HEK293 (cell line): Measurements from ENCODE around the gene CASK.

Experiments
- REPIN1 ChIP-seq: fragments of 450-650 bp; formaldehyde crosslinking; IDR thresholded peaks from 2 replicates; pipeline ENCODE4 v1.5.1; 2017; ENCODE audit warnings: missing biosample characterization, missing genetic modification characterization, low read depth
- TCF7L2 ChIP-seq: IDR thresholded peaks from 2 replicates; pipeline ENCODE4 v1.6.1; 2011; ENCODE audit warnings: low read depth, mild to moderate bottlenecking, inconsistent platforms, low read length, moderate library complexity, borderline replicate concordance
- YY1 ChIP-seq: fragments of 450-650 bp; formaldehyde crosslinking; IDR thresholded peaks from 2 replicates; pipeline ENCODE4 v1.5.1; 2018; ENCODE audit warnings: missing biosample characterization, missing genetic modification characterization
- ZFP3 ChIP-seq: fragments of 450-650 bp; formaldehyde crosslinking; IDR thresholded peaks from 2 replicates; pipeline ENCODE4 v1.5.1; 2016; ENCODE audit warnings: low read depth, missing biosample characterization, missing genetic modification characterization
- ZNF16 ChIP-seq: fragments of 450-650 bp; formaldehyde crosslinking; IDR thresholded peaks from 2 replicates; pipeline ENCODE4 v1.5.1; 2016; ENCODE audit warnings: low read depth, missing biosample characterization, missing genetic modification characterization
- ZNF335 ChIP-seq: fragments of 450-650 bp; formaldehyde crosslinking; conservative IDR thresholded peaks from 2 replicates; pipeline ENCODE4 v1.5.1; 2016; ENCODE audit warnings: missing biosample characterization, missing genetic modification characterization
- ZNF501 ChIP-seq: fragments of 450-650 bp; formaldehyde crosslinking; IDR thresholded peaks from 2 replicates; pipeline ENCODE4 v1.5.1; 2016; ENCODE audit warnings: missing biosample characterization, missing genetic modification characterization
- ZNF529 ChIP-seq: fragments of 450-650 bp; formaldehyde crosslinking; IDR thresholded peaks from 2 replicates; pipeline ENCODE4 v1.5.1; 2017; ENCODE audit warnings: missing genetic modification characterization, missing biosample characterization; ENCODE audit not compliant: insufficient replicate concordance
- ZNF792 ChIP-seq: fragments of 450-650 bp; formaldehyde crosslinking; IDR thresholded peaks from 2 replicates; pipeline ENCODE4 v1.5.1; 2016; ENCODE audit warnings: missing biosample characterization, missing genetic modification characterization
- TF ChIP-seq, protein P1 (sequence below): fragments of 450-650 bp; formaldehyde crosslinking; IDR thresholded peaks from 2 replicates; pipeline ENCODE4 v1.5.1; 2016; ENCODE audit warnings: missing biosample characterization, missing genetic modification characterization
- TF ChIP-seq, protein P2 (sequence below): fragments of 450-650 bp; formaldehyde crosslinking; IDR thresholded peaks from 2 replicates; pipeline ENCODE4 v1.5.1; 2016; ENCODE audit warnings: missing biosample characterization, missing genetic modification characterization, low read depth
- TF ChIP-seq, protein P3 (sequence below): fragments of 450-650 bp; formaldehyde crosslinking; IDR thresholded peaks from 2 replicates; pipeline ENCODE4 v1.5.1; 2017; ENCODE audit warnings: missing biosample characterization, missing genetic modification characterization
- TF ChIP-seq, protein P4 (sequence below): fragments of 450-650 bp; formaldehyde crosslinking; conservative IDR thresholded peaks from 2 replicates; pipeline ENCODE4 v1.5.1; 2016; ENCODE audit warnings: low read depth, missing biosample characterization, missing genetic modification characterization
- TF ChIP-seq, protein P5 (sequence below): fragments of 450-650 bp; formaldehyde crosslinking; IDR thresholded peaks from 2 replicates; pipeline ENCODE4 v1.5.1; 2016; ENCODE audit warnings: missing biosample characterization, missing genetic modification characterization

DNA sequence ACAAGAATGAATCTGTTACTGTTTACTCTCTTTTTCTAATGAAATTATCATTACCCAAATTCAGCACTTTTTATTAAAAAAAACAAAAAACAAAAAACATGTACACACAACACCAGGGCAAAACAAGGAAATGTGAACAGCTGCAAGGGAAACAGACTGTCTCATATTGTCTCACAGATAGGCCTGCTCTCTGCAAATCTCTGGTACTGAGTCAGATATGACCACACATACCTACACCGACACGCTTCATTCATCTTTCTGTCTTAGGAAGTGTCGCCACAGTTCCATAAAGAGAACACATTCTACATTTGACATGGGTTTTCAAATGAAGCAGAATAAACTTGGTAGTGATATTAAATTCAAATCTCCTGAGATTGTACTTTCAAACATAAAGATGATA lies 326.8 kb downstream of the CASK start:
- TF ChIP-seq, protein P1, sequence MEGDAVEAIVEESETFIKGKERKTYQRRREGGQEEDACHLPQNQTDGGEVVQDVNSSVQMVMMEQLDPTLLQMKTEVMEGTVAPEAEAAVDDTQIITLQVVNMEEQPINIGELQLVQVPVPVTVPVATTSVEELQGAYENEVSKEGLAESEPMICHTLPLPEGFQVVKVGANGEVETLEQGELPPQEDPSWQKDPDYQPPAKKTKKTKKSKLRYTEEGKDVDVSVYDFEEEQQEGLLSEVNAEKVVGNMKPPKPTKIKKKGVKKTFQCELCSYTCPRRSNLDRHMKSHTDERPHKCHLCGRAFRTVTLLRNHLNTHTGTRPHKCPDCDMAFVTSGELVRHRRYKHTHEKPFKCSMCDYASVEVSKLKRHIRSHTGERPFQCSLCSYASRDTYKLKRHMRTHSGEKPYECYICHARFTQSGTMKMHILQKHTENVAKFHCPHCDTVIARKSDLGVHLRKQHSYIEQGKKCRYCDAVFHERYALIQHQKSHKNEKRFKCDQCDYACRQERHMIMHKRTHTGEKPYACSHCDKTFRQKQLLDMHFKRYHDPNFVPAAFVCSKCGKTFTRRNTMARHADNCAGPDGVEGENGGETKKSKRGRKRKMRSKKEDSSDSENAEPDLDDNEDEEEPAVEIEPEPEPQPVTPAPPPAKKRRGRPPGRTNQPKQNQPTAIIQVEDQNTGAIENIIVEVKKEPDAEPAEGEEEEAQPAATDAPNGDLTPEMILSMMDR, result no peak
- no peak for TF ChIP-seq ZNF335
- TF ChIP-seq, protein P2, sequence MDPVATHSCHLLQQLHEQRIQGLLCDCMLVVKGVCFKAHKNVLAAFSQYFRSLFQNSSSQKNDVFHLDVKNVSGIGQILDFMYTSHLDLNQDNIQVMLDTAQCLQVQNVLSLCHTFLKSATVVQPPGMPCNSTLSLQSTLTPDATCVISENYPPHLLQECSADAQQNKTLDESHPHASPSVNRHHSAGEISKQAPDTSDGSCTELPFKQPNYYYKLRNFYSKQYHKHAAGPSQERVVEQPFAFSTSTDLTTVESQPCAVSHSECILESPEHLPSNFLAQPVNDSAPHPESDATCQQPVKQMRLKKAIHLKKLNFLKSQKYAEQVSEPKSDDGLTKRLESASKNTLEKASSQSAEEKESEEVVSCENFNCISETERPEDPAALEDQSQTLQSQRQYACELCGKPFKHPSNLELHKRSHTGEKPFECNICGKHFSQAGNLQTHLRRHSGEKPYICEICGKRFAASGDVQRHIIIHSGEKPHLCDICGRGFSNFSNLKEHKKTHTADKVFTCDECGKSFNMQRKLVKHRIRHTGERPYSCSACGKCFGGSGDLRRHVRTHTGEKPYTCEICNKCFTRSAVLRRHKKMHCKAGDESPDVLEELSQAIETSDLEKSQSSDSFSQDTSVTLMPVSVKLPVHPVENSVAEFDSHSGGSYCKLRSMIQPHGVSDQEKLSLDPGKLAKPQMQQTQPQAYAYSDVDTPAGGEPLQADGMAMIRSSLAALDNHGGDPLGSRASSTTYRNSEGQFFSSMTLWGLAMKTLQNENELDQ (tag by site-specific recombination), result no peak
- no peak for TF ChIP-seq ZFP3 (tag by site-specific recombination)
- TF ChIP-seq, protein P3, sequence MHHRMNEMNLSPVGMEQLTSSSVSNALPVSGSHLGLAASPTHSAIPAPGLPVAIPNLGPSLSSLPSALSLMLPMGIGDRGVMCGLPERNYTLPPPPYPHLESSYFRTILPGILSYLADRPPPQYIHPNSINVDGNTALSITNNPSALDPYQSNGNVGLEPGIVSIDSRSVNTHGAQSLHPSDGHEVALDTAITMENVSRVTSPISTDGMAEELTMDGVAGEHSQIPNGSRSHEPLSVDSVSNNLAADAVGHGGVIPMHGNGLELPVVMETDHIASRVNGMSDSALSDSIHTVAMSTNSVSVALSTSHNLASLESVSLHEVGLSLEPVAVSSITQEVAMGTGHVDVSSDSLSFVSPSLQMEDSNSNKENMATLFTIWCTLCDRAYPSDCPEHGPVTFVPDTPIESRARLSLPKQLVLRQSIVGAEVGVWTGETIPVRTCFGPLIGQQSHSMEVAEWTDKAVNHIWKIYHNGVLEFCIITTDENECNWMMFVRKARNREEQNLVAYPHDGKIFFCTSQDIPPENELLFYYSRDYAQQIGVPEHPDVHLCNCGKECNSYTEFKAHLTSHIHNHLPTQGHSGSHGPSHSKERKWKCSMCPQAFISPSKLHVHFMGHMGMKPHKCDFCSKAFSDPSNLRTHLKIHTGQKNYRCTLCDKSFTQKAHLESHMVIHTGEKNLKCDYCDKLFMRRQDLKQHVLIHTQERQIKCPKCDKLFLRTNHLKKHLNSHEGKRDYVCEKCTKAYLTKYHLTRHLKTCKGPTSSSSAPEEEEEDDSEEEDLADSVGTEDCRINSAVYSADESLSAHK, result no peak
- TF ChIP-seq ZNF792 (tag by site-specific recombination), result no peak
- TF ChIP-seq YY1 (tag by site-specific recombination), result no peak
- TF ChIP-seq ZNF501 (tag by site-specific recombination), result no peak
- no peak for TF ChIP-seq ZNF529
- TF ChIP-seq TCF7L2, result no peak
- TF ChIP-seq ZNF16, result no peak
- TF ChIP-seq, protein P4, sequence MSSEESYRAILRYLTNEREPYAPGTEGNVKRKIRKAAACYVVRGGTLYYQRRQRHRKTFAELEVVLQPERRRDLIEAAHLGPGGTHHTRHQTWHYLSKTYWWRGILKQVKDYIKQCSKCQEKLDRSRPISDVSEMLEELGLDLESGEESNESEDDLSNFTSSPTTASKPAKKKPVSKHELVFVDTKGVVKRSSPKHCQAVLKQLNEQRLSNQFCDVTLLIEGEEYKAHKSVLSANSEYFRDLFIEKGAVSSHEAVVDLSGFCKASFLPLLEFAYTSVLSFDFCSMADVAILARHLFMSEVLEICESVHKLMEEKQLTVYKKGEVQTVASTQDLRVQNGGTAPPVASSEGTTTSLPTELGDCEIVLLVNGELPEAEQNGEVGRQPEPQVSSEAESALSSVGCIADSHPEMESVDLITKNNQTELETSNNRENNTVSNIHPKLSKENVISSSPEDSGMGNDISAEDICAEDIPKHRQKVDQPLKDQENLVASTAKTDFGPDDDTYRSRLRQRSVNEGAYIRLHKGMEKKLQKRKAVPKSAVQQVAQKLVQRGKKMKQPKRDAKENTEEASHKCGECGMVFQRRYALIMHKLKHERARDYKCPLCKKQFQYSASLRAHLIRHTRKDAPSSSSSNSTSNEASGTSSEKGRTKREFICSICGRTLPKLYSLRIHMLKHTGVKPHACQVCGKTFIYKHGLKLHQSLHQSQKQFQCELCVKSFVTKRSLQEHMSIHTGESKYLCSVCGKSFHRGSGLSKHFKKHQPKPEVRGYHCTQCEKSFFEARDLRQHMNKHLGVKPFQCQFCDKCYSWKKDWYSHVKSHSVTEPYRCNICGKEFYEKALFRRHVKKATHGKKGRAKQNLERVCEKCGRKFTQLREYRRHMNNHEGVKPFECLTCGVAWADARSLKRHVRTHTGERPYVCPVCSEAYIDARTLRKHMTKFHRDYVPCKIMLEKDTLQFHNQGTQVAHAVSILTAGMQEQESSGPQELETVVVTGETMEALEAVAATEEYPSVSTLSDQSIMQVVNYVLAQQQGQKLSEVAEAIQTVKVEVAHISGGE (tag by site-specific recombination), result no peak
- TF ChIP-seq, protein P5, sequence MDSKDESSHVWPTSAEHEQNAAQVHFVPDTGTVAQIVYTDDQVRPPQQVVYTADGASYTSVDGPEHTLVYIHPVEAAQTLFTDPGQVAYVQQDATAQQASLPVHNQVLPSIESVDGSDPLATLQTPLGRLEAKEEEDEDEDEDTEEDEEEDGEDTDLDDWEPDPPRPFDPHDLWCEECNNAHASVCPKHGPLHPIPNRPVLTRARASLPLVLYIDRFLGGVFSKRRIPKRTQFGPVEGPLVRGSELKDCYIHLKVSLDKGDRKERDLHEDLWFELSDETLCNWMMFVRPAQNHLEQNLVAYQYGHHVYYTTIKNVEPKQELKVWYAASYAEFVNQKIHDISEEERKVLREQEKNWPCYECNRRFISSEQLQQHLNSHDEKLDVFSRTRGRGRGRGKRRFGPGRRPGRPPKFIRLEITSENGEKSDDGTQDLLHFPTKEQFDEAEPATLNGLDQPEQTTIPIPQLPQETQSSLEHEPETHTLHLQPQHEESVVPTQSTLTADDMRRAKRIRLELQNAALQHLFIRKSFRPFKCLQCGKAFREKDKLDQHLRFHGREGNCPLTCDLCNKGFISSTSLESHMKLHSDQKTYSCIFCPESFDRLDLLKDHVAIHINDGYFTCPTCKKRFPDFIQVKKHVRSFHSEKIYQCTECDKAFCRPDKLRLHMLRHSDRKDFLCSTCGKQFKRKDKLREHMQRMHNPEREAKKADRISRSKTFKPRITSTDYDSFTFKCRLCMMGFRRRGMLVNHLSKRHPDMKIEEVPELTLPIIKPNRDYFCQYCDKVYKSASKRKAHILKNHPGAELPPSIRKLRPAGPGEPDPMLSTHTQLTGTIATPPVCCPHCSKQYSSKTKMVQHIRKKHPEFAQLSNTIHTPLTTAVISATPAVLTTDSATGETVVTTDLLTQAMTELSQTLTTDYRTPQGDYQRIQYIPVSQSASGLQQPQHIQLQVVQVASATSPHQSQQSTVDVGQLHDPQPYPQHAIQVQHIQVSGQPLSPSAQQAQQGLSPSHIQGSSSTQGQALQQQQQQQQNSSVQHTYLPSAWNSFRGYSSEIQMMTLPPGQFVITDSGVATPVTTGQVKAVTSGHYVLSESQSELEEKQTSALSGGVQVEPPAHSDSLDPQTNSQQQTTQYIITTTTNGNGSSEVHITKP (tag by site-specific recombination), result no peak
- TF ChIP-seq REPIN1 (tag by site-specific recombination), result no peak
